Progenitor cell of endocrine pancreas (in vitro differentiated cells): ENCODE measurements around the gene RHBDF1. TPM values are rescaled to one million over a fixed set of nuclear protein-coding genes. Genes with fewer than 3 reads are reported as not detected.

Source experiments
- DNase-seq: peaks from one replicate; pipeline ENCODE4 v3.0.0; 2021; ENCODE audit warnings: low spot score; ENCODE audit not compliant: unreplicated experiment
- H3K27ac Mint-ChIP-seq: 2 replicates; pipeline ENCODE4 v1.8.0; 2021; ENCODE audit warnings: mild to moderate bottlenecking, moderate library complexity, mixed read lengths
- H3K27me3 Mint-ChIP-seq: 2 replicates; pipeline ENCODE4 v1.8.0; 2021; ENCODE audit warnings: mixed read lengths
- H3K36me3 Mint-ChIP-seq: 2 replicates; pipeline ENCODE4 v1.8.0; 2022; ENCODE audit warnings: mixed read lengths; ENCODE audit not compliant: insufficient read depth
- H3K4me1 Mint-ChIP-seq: 2 replicates; pipeline ENCODE4 v1.8.0; 2021; ENCODE audit warnings: low read depth, mixed read lengths
- H3K4me3 Mint-ChIP-seq: 2 replicates; pipeline ENCODE4 v1.8.0; 2021; ENCODE audit warnings: low read depth, mild to moderate bottlenecking, moderate library complexity, mixed read lengths
- H3K9me3 Mint-ChIP-seq: 2 replicates; pipeline ENCODE4 v1.8.0; 2021; ENCODE audit warnings: low read depth, mixed read lengths
- total RNA-seq: library from RNA; stranded (reverse); gene quantifications from 2 replicates; pipeline ENCODE4 v1.2.1, GENCODE V29; 2021
- TF ChIP-seq, protein P1 (sequence below): fragments of 200-600 bp; sonication (generic); IDR thresholded peaks from one replicate; pipeline ENCODE4 v1.5.0; 2021; ENCODE audit warnings: antibody characterized with exemption, mild to moderate bottlenecking; ENCODE audit not compliant: unreplicated experiment

RHBDF1 gene
- total RNA-seq, 1 donor from 2014 or later, result 51.3 TPM

DNA sequence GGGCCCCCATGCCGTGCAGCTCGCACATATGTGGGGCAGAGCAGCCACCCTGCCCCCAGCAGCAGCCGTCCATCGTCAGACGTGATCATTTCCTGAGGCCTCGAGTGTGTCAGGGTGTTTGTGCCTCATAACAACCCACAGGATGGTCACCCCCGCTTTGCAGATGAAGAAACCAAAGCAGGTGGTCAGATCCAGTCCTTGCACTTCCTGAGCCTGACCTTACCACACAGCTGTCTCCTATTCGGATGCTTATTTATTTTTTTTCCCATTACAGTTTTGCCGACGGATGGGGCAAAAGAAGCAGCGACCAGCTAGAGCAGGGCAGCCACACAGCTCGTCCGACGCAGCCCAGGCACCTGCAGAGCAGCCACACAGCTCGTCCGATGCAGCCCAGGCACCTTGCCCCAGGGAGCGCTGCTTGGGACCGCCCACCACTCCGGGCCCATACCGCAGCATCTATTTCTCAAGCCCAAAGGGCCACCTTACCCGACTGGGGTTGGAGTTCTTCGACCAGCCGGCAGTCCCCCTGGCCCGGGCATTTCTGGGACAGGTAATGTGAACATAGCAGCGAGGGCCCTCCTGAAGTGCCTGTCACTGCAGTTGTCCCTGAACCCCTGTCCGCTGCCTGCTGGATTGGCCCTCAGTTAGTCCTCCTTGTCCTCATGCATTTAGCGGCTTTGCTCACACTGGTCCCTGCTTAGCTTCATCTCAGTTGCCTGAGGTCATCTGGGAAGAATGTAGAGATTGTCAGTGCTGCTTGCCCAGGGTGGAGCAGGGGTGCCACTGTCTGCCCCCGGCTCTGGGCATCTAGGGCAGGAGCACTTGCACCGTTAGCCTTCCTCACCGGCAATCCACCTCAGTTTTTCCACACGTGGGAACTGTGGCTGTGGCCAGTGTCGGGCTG, 7.0 kb upstream of the RHBDF1 start:
- Mint-ChIP-seq H3K4me3 (peak overlapping the region; percentile 84), H3K36me3 (peaks cover 3% of the 10 kb centered on the region), H3K9me3 (no peaks in the 10 kb centered on the region), H3K27me3 (peaks cover 6% of the 10 kb centered on the region), H3K27ac (peak overlapping the region; percentile 73), H3K4me1 (peaks cover 15% of the 10 kb centered on the region)
- TF ChIP-seq, protein P1, sequence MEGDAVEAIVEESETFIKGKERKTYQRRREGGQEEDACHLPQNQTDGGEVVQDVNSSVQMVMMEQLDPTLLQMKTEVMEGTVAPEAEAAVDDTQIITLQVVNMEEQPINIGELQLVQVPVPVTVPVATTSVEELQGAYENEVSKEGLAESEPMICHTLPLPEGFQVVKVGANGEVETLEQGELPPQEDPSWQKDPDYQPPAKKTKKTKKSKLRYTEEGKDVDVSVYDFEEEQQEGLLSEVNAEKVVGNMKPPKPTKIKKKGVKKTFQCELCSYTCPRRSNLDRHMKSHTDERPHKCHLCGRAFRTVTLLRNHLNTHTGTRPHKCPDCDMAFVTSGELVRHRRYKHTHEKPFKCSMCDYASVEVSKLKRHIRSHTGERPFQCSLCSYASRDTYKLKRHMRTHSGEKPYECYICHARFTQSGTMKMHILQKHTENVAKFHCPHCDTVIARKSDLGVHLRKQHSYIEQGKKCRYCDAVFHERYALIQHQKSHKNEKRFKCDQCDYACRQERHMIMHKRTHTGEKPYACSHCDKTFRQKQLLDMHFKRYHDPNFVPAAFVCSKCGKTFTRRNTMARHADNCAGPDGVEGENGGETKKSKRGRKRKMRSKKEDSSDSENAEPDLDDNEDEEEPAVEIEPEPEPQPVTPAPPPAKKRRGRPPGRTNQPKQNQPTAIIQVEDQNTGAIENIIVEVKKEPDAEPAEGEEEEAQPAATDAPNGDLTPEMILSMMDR, result no peak
- no peak for DNase-seq

DNA sequence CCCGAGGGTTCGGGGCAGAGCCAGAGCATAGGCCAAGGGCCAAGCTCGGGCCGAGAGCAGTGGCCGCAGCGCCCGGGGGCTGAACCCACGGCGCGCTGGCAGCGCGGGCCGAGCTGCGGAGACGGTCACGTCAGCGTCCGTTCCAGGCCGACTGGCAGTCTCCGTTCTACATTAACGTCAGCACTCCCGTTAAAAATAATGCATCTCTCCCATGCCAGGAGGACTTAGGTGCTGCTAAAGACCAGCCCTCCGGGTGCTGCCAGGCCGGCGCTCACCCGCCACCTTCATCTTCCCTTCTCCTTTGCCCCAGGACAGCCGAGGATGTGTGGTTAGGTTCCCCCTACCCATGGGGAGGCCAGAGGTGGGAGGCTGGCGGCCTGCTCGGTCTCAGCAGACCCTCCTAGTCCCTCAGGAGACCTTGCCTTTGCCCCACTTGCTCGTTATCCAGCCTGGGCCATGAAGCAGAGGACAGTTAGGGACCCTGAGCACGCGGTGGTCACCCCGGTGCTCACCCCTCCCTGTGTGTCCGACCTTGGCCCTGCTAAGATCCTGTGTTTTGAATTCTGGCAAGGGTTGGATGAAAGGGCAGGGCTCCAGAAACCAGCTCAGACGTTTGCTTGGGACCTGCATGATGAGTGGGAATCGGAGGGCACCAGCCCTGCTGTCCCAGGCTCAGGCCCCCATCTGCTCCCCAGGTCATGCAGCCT, 6.2 kb upstream of the RHBDF1 start:
- DNase-seq, result no peak
- H3K9me3 Mint-ChIP-seq, result no peaks in the 10 kb centered on the region
- peaks cover under 1% of the 10 kb centered on the region for H3K36me3 Mint-ChIP-seq
- peak overlapping the region; percentile 73 for H3K27ac Mint-ChIP-seq
- peak overlapping the region; percentile 84 for H3K4me3 Mint-ChIP-seq
- H3K27me3 Mint-ChIP-seq, result peaks cover 8% of the 10 kb centered on the region
- TF ChIP-seq, protein P1, result no peak
- H3K4me1 Mint-ChIP-seq, result peaks cover 16% of the 10 kb centered on the region

DNA sequence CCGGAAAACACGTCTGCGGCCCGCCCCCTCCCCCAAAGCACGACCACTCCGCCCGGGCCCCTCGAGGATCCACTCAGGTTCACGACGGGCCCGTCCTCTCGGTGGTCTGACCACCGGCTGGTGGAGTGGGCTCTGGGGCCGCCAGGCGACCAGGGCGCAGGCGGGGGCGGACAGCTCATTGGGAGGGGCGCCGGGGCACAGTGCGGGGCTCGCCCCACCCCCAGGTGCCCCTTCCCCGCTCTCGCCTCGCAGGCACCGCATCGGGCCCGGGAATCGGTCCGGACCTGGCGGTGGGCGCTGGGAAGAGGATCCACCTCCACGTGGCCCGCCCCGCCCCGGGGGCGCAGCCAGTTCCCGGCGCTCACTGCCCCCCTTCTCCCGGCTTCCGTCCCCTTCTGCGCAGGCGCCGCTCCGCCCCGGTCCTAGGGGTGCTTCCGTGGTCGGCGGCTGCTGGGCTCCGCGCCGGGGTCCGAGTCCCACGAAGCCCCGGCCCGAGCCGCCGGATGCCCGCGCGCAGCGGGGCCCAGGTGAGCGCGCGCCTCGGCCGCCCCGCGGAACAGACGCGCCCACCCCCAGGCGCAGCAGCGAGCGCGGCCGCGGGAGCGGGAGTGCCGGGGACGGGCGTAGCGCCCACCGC, 5.5 kb upstream of the RHBDF1 start, which contains the start of gene MPG:
Gene MPG, plus strand, starts transcription at position 419 of the 637 bp plus-strand sequence. Its CDS starts 85 bp downstream, at position 504.
- Mint-ChIP-seq H3K27me3 (peaks cover 8% of the 10 kb centered on the region), H3K9me3 (no peaks in the 10 kb centered on the region), H3K4me3 (peak within 1 kb of the TSS; percentile 84), H3K4me1 (peaks cover 17% of the 10 kb centered on the region), H3K36me3 (no peaks in the 10 kb centered on the region), H3K27ac (peak within 1 kb of the TSS; percentile 73)
- TF ChIP-seq, protein P1, result no peak
- peak; percentile 70 for DNase-seq

DNA sequence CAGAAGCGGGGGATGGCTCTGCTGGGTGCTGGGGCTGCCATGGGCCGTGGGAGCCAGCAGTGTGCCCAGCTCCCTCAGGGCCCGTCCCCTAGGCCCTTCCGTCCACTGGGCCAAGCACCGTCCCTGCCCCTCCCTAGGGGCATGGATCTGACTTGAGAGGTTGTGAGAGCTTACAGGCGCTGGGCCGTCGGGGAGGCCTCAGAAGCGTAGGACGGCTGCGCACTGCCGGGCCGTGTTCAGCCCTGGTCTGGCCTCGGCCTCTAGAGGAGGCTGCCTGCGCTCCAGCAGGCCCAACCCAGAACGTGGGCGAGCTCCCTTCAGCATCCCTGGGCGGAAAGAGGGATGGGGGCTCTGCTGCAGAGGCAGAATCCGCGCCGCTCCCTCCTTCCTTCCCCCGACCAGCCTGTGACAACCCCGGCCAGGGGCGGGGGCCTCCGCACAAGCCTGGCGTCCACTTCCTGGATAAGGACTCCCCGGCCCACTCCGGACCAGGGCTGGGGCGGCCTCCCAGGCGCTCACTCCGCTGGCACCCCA, 4.9 kb upstream of the RHBDF1 start:
- H3K27me3 Mint-ChIP-seq, result peaks cover 8% of the 10 kb centered on the region
- TF ChIP-seq, protein P1, result no peak
- H3K9me3 Mint-ChIP-seq, result no peaks in the 10 kb centered on the region
- H3K4me1 Mint-ChIP-seq, result peaks cover 19% of the 10 kb centered on the region
- no peaks in the 10 kb centered on the region for H3K36me3 Mint-ChIP-seq
- peak overlapping the region; percentile 67 for H3K27ac Mint-ChIP-seq
- peak overlapping the region; percentile 65 for H3K4me3 Mint-ChIP-seq
- DNase-seq, result no peak
